Thoracic aorta (tissue), 2 donors: ENCODE data around the gene SLC26A1. TPM values are rescaled to one million over a fixed set of nuclear protein-coding genes. Genes with fewer than 3 reads are reported as not detected.

ENCODE experiments used
- ATAC-seq: fragments of 150-250 bp; one replicate; pipeline ENCODE4 v1.8.0; 2017; ENCODE audit warnings: low read depth; ENCODE audit not compliant: insufficient number of reproducible peaks, low FRiP score
- DNase-seq: peaks from one replicate; pipeline ENCODE4 v3.0.0-alpha.2; 2020; ENCODE audit warnings: low spot score
- H3K27ac ChIP-seq, 2 donors: fragments of 200-600 bp; sonication (generic); 1 replicate in 1 of 2; 2 replicates in 1 of 2; pipeline ENCODE4 v1.5.1; 2016; ENCODE audit warnings: mild to moderate bottlenecking in 2 of 2, moderate library complexity in 2 of 2
- H3K27me3 ChIP-seq: fragments of 200-600 bp; sonication (generic); replicated peaks from 2 replicates; pipeline ENCODE4 v1.6.0; 2016; ENCODE audit warnings: mild to moderate bottlenecking; ENCODE audit not compliant: insufficient read depth
- H3K36me3 ChIP-seq: fragments of 200-600 bp; sonication (generic); one replicate; pipeline ENCODE4 v1.5.1; 2016
- H3K4me1 ChIP-seq, 2 donors: fragments of 200-600 bp; sonication (generic); 1 replicate in 1 of 2; 2 replicates in 1 of 2; pipeline versions ENCODE4 v1.5.1 to v1.6.0; 2016; ENCODE audit warnings: low read depth in 2 of 2, mild to moderate bottlenecking in 1 of 2; ENCODE audit not compliant: control insufficient read depth in 1 of 2
- H3K4me3 ChIP-seq: fragments of 200-600 bp; sonication (generic); 2 replicates; pipeline ENCODE4 v1.5.1; 2016; ENCODE audit warnings: mild to moderate bottlenecking
- H3K9me3 ChIP-seq: fragments of 200-600 bp; sonication (generic); 2 replicates; pipeline ENCODE4 v1.5.1; 2016
- CTCF ChIP-seq: fragments of 200-600 bp; sonication (generic); IDR thresholded peaks from one replicate; pipeline ENCODE4 v1.5.1; 2019; ENCODE audit warnings: antibody characterized with exemption
- total RNA-seq, 2 donors: library from RNA; depleted of rRNA; stranded (reverse); fragments of >200 nt; gene quantifications; one replicate each; pipeline versions ENCODE4 v1.1.0 to v1.2.3, GENCODE V29; 2016

Gene SLC26A1
- total RNA-seq, 2 donors from 2014 or later, result not detected

- H3K27ac ChIP-seq, result no peak overlapping the region
- no peak overlapping the region for H3K4me3 ChIP-seq
- DNase-seq (no peak), ATAC-seq (no peak)
- H3K4me1 ChIP-seq, result peaks cover 10 to 21% of the 10 kb centered on the region in 2 donors
- H3K36me3 ChIP-seq, result peaks cover 7% of the 10 kb centered on the region
- H3K27me3 ChIP-seq, result no peaks in the 10 kb centered on the region
- TF ChIP-seq CTCF, result no peak
- H3K9me3 ChIP-seq, result no peaks in the 10 kb centered on the region
Observed at GRCh38 chr4:968221-968620, 25.0 kb downstream of the SLC26A1 start.

DNA sequence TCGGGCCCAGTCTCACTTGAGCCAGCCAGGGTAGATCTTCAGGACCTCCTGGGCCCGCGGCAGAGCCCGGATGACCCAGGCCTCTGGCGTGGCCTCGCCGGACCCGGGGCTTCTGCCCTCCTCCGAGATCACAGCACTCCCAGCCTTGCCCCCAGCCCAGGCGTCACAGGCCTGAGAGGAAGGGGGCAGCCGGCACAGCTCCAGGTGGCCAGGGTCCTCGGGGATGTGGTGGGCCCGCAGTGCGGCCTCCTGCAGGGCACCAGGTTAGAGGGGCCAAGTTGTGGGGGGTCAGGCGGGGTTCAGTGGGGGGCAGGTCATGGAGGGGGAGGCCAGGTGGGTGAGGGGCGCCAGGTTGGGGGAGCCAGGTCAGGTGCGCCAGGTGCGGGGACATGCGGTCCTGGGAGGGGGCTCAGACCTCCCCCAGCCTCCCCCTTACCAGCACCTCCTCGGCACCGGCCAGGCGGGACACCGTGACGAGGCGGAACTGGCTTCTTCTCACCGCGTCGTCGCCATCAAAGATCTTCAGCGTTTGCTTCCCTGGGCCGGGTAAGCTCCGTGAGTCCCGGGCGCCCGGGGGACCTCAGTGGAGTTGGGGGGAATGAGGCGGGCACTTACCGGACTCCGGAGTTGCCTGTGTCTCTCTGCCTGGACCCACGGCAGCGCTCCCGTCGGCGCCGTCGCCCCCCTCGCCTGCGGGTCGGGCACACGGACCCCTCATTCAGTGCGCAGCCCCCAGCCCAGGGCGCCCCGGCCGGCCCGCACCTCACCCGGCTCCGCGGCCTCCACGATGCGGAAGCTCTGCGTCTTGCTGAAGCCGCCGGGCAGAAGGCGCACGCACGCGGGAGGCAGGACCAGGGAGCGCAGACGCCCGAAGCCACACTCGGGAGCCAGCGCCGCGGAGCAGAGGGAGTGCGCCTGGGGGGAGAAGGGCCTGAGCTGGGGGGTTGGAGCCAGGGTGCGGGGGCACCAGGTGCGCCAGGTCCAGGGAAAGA lies 25.8 kb downstream of the SLC26A1 start:
- TF ChIP-seq CTCF, result no peak

GRCh38 chr4:966266-967112 lies 26.7 kb downstream of the SLC26A1 start:
- DNase-seq (no peak), ATAC-seq (no peak)
- H3K36me3 ChIP-seq, result peaks cover 9% of the 10 kb centered on the region
- TF ChIP-seq CTCF, result no peak
- no peaks in the 10 kb centered on the region for H3K27me3 ChIP-seq
- no peaks in the 10 kb centered on the region for H3K9me3 ChIP-seq
- no peak overlapping the region for H3K27ac ChIP-seq
- H3K4me3 ChIP-seq, result no peak overlapping the region
- H3K4me1 ChIP-seq, result peaks cover 0 to 7% of the 10 kb centered on the region in 2 donors

More for the DNA sequence above, 25.8 kb downstream of the SLC26A1 start:
- Histone ChIP-seq H3K4me3 (no peak overlapping the region), H3K36me3 (peaks cover 7% of the 10 kb centered on the region), H3K9me3 (no peaks in the 10 kb centered on the region), H3K27me3 (no peaks in the 10 kb centered on the region), H3K4me1 (peaks cover 6 to 16% of the 10 kb centered on the region in 2 donors), H3K27ac (no peak overlapping the region)
- DNase-seq, result no peak
- no peak for ATAC-seq

DNA sequence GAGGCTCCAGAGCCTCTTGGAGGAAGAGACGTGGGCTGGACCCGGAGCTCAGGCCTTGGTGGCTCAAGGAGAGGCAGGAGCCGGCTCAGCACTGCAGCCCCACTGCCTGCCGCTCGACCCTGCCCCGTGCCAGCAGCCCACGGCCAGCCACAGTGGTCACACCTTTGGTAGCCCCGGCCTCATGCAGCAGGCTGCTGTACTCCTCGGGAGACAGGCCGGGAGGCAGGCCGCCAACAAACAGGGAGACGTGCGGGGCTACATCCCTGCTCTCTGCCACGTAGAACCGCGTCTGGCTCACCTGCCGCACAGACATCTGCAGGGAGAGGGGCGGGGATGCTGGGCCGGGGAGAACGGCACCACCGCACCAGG lies 27.5 kb downstream of the SLC26A1 start:
- Histone ChIP-seq H3K27ac (no peak overlapping the region), H3K4me3 (no peak overlapping the region), H3K27me3 (no peaks in the 10 kb centered on the region), H3K36me3 (peaks cover 10% of the 10 kb centered on the region), H3K9me3 (no peaks in the 10 kb centered on the region), H3K4me1 (no peaks in the 10 kb centered on the region)
- no peak for ATAC-seq
- no peak for TF ChIP-seq CTCF
- DNase-seq, result no peak
